ENCODE results near the gene IL27RA. TPM values are rescaled to one million over a fixed set of nuclear protein-coding genes. Genes with fewer than 3 reads are reported as not detected.

IL27RA gene
- 4.2 and 7.8 TPM in 2 replicates for total RNA-seq

GRCh38 chr19:14031719-14032480 lies at the start of gene IL27RA:
Gene IL27RA (plus strand): TSS chr19:14031762. CDS start chr19:14031873, 111 bp downstream.

GRCh38 chr19:14006085-14006765 lies 25.3 kb upstream of the IL27RA start, which contains the start of gene RFX1:
Gene RFX1 (minus strand): TSS chr19:14006320. CDS start chr19:13993843, 12,477 bp downstream.

GRCh38 chr19:14027856-14028450 lies 3.6 kb upstream of the IL27RA start, which contains the start of gene RLN3:
Gene RLN3 (plus strand): TSS chr19:14028148. CDS start chr19:14028205, 57 bp downstream.

GRCh38 chr19:14061751-14062557 lies 30.4 kb downstream of the IL27RA start, which contains the start of gene PALM3:
Gene PALM3 (minus strand): TSS chr19:14062076. CDS start chr19:14061980, 96 bp downstream.

GRCh38 chr19:14072535-14073260 lies 41.1 kb downstream of the IL27RA start, which contains the start of gene MISP3:
Gene MISP3 (plus strand): TSS chr19:14072786. CDS start chr19:14073310, 524 bp downstream.

GRCh38 chr19:14085309-14085995 lies 53.9 kb downstream of the IL27RA start, which contains the start of gene C19orf67:
Gene C19orf67 (minus strand): TSS chr19:14085783. CDS start chr19:14085627, 156 bp downstream.

GRCh38 chr19:14090509-14091080 lies 59.0 kb downstream of the IL27RA start, which contains the start of gene SAMD1:
Gene SAMD1 (minus strand): TSS chr19:14090751.

Other genes starting within 250 kb of the IL27RA start
- 8.7 and 32.0 TPM in 2 replicates for gene ZSWIM4, start 236.3 kb upstream of the IL27RA start, total RNA-seq
- gene NANOS3, start 154.6 kb upstream of the IL27RA start, total RNA-seq: 0.94 TPM in 1 of 2 replicates, not detected in the other
- gene BRME1, start 125.6 kb upstream of the IL27RA start, total RNA-seq: 0.63 and 0.97 TPM in 2 replicates
- gene CC2D1A, start 125.6 kb upstream of the IL27RA start, total RNA-seq: 6.3 and 10.1 TPM in 2 replicates
- 0.13 and 0.16 TPM in 2 replicates for gene PODNL1, start 93.3 kb upstream of the IL27RA start, total RNA-seq
- 11.3 and 15.8 TPM in 2 replicates for gene DCAF15, start 79.3 kb upstream of the IL27RA start, total RNA-seq
- gene RFX1, start 25.4 kb upstream of the IL27RA start, total RNA-seq: 1.6 and 6.4 TPM in 2 replicates
- not detected in 2 replicates for gene RLN3, start 3.6 kb upstream of the IL27RA start, total RNA-seq
- gene PALM3, start 30.3 kb downstream of the IL27RA start, total RNA-seq: not detected in 2 replicates
- 0.16 and 0.19 TPM in 2 replicates for gene MISP3, start 41.0 kb downstream of the IL27RA start, total RNA-seq
- not detected in 2 replicates for gene C19orf67, start 54.0 kb downstream of the IL27RA start, total RNA-seq
- gene SAMD1, start 59.0 kb downstream of the IL27RA start, total RNA-seq: 13.8 and 20.6 TPM in 2 replicates
- 36.1 and 76.5 TPM in 2 replicates for gene PRKACA, start 86.0 kb downstream of the IL27RA start, total RNA-seq
- 12.7 and 18.3 TPM in 2 replicates for gene ASF1B, start 104.8 kb downstream of the IL27RA start, total RNA-seq
- 0.65 and 10.7 TPM in 2 replicates for gene ADGRL1, start 174.4 kb downstream of the IL27RA start, total RNA-seq